ENCODE data around the gene ABCB8.
"Not testable (repeated sequence)": the region's sequence is repeated elsewhere in the genome, so short reads cannot be mapped to it uniquely, and the experiment has no call there.

- TF ChIP-seq CTCF (IDR thresholded peaks at IDR 0.05; ENCODE audit: insufficient read depth, low read length); POLR2AphosphoS5 (IDR thresholded peaks at IDR 0.05; ENCODE audit: low read depth): not testable (repeated sequence)
Measured at GRCh38 chr7:151027728-151028130, 521 bp upstream of the ABCB8 start.
